ENCODE results near the gene HLA-DOA. TPM values are rescaled to one million over a fixed set of nuclear protein-coding genes. Genes with fewer than 3 reads are reported as not detected.

Gene HLA-DOA
- total and polyA plus RNA-seq, 3 experiments from 2014 or later = 6.7 to 12.0 (median 6.9) TPM

Other genes with a start within 250 kb of the HLA-DOA start
- under 1 TPM; 0.83 to 0.97 TPM for gene HLA-DQB2, start 246.1 kb downstream of the HLA-DOA start, total RNA-seq
- gene HLA-DQB2, start 246.1 kb downstream of the HLA-DOA start, polyA plus RNA-seq = 5.0 TPM
- gene HLA-DOB, start 192.6 kb downstream of the HLA-DOA start, total RNA-seq = under 1 TPM; 0.77 to 0.97 TPM
- 0.62 TPM for gene HLA-DOB, start 192.6 kb downstream of the HLA-DOA start, polyA plus RNA-seq
- gene TAP2, start 170.9 kb downstream of the HLA-DOA start, total RNA-seq = 100 to 1,000 TPM; 221 to 228 TPM
- gene TAP2, start 170.9 kb downstream of the HLA-DOA start, polyA plus RNA-seq = 35.8 TPM
- gene PSMB8, start 165.5 kb downstream of the HLA-DOA start, total RNA-seq = 100 to 1,000 TPM; 311 to 326 TPM
- gene PSMB8, start 165.5 kb downstream of the HLA-DOA start, polyA plus RNA-seq = 422 TPM
- gene TAP1, start 155.9 kb downstream of the HLA-DOA start, total RNA-seq = 100 to 1,000 TPM; 394 to 407 TPM
- 396 TPM for gene TAP1, start 155.9 kb downstream of the HLA-DOA start, polyA plus RNA-seq
- 100 to 1,000 TPM; 245 to 255 TPM for gene PSMB9, start 155.4 kb downstream of the HLA-DOA start, total RNA-seq
- gene PSMB9, start 155.4 kb downstream of the HLA-DOA start, polyA plus RNA-seq = 597 TPM
- 1 to 10 TPM; 4.3 to 5.3 TPM for gene HLA-DMB, start 68.6 kb downstream of the HLA-DOA start, total RNA-seq
- 25.6 TPM for gene HLA-DMB, start 68.6 kb downstream of the HLA-DOA start, polyA plus RNA-seq
- 10 to 100 TPM; 14.0 to 16.5 TPM for gene HLA-DMA, start 56.5 kb downstream of the HLA-DOA start, total RNA-seq
- 35.0 TPM for gene HLA-DMA, start 56.5 kb downstream of the HLA-DOA start, polyA plus RNA-seq
- gene BRD2, start 41.0 kb downstream of the HLA-DOA start, total RNA-seq = 100 to 1,000 TPM; 373 to 387 TPM
- gene BRD2, start 41.0 kb downstream of the HLA-DOA start, polyA plus RNA-seq = 89.9 TPM
- 10 to 100 TPM; 69.8 to 71.7 TPM for gene HLA-DPA1, start 64.1 kb upstream of the HLA-DOA start, total RNA-seq
- 156 TPM for gene HLA-DPA1, start 64.1 kb upstream of the HLA-DOA start, polyA plus RNA-seq
- gene HLA-DPB1, start 66.4 kb upstream of the HLA-DOA start, total RNA-seq = 10 to 100 TPM; 20.8 to 25.1 TPM
- 178 TPM for gene HLA-DPB1, start 66.4 kb upstream of the HLA-DOA start, polyA plus RNA-seq
- 1 to 10 TPM in 1 of 2 experiments, under 1 TPM in 1; 0.69 to 1.1 TPM for gene COL11A2, start 182.9 kb upstream of the HLA-DOA start, total RNA-seq
- gene COL11A2, start 182.9 kb upstream of the HLA-DOA start, polyA plus RNA-seq = not detected
- gene RXRB, start 191.1 kb upstream of the HLA-DOA start, total RNA-seq = 10 to 100 TPM; 47.1 to 51.4 TPM
- 8.5 TPM for gene RXRB, start 191.1 kb upstream of the HLA-DOA start, polyA plus RNA-seq
- gene SLC39A7, start 191.3 kb upstream of the HLA-DOA start, total RNA-seq = 10 to 100 TPM; 63.1 to 63.6 TPM
- 32.9 TPM for gene SLC39A7, start 191.3 kb upstream of the HLA-DOA start, polyA plus RNA-seq
- 10 to 100 TPM; 21.3 to 23.5 TPM for gene HSD17B8, start 195.1 kb upstream of the HLA-DOA start, total RNA-seq
- gene HSD17B8, start 195.1 kb upstream of the HLA-DOA start, polyA plus RNA-seq = 50.7 TPM
- gene RING1, start 198.9 kb upstream of the HLA-DOA start, total RNA-seq = 10 to 100 TPM; 43.1 to 47.0 TPM
- gene RING1, start 198.9 kb upstream of the HLA-DOA start, polyA plus RNA-seq = 10.1 TPM